ENCODE data around the gene PLEKHG3. TPM values are rescaled to one million over a fixed set of nuclear protein-coding genes. Genes with fewer than 3 reads are reported as not detected.

The PLEKHG3 gene
- 5.8 and 6.5 TPM in 2 replicates for total RNA-seq

DNA sequence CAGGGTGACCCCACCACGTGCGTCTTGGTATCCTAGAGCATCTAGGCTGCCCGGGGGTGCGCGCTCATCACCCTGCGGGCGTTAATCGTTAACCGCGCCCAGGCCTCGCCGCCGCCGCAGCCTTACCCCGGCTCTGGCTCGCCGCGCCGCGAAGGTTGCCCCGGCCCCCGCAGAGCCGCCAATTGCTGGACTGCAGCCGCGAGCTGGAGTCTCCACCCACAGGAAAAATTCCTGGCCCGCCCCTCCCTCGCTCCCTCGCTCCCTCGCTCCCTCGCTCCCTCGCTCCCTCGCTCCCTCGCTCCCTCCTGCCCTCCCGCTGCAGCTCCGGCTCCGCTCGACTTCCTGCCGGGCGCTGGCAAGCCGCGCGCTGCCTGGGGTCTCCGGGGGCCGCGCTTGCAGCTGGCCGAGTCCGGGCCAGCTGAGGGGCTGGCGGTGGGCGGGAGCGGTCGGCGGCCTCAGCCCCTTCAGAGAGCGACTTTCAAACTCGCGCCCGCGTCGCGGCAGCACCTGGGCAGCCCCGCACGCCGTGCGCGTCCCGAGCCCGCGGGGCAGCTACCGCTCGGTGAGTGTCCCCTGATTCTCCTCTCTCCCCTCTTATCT is at the start of gene PLEKHG3:
PLEKHG3 (plus strand) TSS at position 282 of the 600 bp plus-strand sequence. CDS start 23,208 bp downstream, outside the sequence.

Other genes with a start within 250 kb of the PLEKHG3 start
- 0.36 and 0.65 TPM in 2 replicates for gene AKAP5, start 238.9 kb upstream of the PLEKHG3 start, total RNA-seq
- gene ZBTB25, start 200.6 kb upstream of the PLEKHG3 start, total RNA-seq = 6.2 and 8.3 TPM in 2 replicates
- 55.6 and 70.3 TPM in 2 replicates for gene ZBTB1, start 199.7 kb upstream of the PLEKHG3 start, total RNA-seq
- gene HSPA2, start 163.7 kb upstream of the PLEKHG3 start, total RNA-seq = 29.2 and 30.2 TPM in 2 replicates
- gene PPP1R36, start 154.5 kb upstream of the PLEKHG3 start, total RNA-seq = 1.8 and 2.9 TPM in 2 replicates
- under 0.01 TPM in 1 of 2 replicates, not detected in the other for gene SPTB, start 175.5 kb downstream of the PLEKHG3 start, total RNA-seq
- gene CHURC1, start 210.0 kb downstream of the PLEKHG3 start, total RNA-seq = 44.5 and 52.0 TPM in 2 replicates
- not detected in 2 replicates for gene GPX2, start 238.3 kb downstream of the PLEKHG3 start, total RNA-seq

Measured in hair follicle dermal papilla cell (primary cell).